Central memory CD4-positive, alpha-beta T cell (primary cell): Measurements from ENCODE around the gene RAB14.
"Not testable (repeated sequence)": the region's sequence is repeated elsewhere in the genome, so short reads cannot be mapped to it uniquely, and the experiment has no call there.

Source experiments
- DNase-seq: peaks from one replicate; pipeline ENCODE4 v3.0.0; 2022

RAB14 gene

DNA sequence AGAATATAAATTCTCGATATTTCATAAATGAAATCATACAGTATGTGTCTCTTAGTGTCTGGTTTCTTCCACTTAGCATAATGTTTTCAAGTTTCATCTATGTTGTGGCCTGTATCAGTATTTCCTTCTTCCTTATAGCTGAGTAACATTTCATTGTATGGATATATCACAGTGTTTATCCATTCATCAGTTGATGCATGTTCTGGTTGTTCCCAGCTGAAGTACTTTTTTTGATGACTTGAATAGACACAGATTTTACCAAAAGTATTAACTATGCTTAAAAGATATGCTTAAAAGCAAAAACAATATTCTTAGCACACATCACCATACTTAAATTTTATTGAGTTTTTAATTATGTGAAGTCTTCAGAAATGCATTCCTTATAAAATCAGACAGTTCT lies 12.7 kb downstream of the RAB14 start:
- no peak for DNase-seq

- no peak for DNase-seq
These were observed 13.9 kb downstream of the RAB14 start for GRCh38 chr9:121187636-121188305.

DNA sequence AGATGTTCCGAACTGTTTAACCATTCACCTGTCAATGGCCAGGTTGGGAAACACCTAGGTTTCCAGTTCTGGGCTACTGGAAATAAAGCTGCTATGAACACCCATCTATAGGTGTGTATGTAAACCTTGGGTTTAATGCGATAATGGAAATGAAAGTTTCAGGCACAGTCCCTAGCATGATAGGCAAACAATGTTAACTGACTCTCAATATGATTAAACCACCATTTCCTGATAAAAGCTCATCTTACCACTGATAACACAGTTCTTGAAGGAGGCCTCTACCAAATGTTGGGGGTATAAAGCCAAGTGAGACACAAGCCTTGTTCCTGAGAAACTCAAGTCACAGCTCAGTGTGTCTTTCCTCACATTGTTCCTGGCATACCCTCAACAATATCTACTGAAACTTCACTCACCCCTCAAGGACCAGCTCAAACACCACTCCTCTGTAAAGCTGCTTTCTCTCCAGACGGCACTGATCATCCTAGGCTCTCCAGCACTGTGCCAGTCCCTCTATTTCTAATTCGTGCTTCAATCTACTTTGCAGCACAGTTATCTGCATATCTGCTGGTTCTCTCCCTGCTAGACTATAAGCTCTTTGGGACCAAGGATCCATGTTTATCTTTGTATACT lies 15.8 kb downstream of the RAB14 start:
- DNase-seq, result no peak

DNA sequence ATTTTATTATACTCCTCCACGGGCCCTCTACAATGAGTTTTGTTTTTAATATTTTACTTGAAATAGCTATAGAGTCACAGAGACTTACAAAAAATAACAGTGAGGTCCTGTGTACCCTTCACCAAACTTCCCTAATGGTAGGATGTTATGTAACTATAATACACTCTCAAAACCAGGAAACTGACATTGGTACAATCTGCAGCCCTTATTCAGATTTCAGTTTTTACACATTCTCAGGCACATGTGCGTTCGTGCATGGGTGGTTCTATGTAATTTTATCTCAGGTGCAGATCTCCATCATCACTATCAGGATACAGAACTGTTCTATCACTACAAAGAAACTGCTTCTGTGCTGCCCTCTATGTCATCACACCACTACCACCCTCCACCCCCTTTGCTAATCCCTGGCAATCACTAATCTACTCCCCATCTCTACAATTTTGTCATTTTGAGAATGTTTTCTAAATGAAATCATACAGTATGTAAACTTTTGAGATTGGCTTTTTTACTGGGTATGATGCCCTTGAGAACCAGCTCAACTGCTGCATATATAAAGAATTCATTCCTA lies 16.4 kb downstream of the RAB14 start:
- DNase-seq, result no peak

GRCh38 chr9:121184463-121184862 lies 17.2 kb downstream of the RAB14 start:
- no peak for DNase-seq

- DNase-seq, result no peak
These were observed 17.8 kb downstream of the RAB14 start for GRCh38 chr9:121183666-121184423.

DNA sequence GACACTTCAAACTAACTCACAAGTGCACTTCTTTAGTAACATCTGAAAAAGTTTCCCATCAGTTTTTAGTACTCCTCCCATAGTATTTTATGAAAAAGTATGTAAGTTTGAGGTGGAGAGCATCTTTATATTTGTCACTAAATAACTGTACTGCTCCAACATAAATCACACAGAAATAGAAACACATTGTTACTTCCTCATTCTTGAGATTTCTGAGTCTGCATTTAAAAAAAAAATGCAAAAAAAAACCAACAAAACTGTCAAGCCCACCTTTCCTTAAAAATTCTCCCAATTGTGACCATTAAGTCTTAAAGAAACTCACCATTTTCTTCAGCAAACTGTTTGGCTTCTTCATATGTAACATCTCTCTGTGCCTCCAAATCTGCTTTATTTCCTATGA lies 18.7 kb downstream of the RAB14 start:
- DNase-seq, result no peak

- no peak for DNase-seq
These were observed 19.4 kb downstream of the RAB14 start for GRCh38 chr9:121182101-121182836.

- no peak for DNase-seq
These were observed 21.6 kb downstream of the RAB14 start for GRCh38 chr9:121179930-121180681.

DNA sequence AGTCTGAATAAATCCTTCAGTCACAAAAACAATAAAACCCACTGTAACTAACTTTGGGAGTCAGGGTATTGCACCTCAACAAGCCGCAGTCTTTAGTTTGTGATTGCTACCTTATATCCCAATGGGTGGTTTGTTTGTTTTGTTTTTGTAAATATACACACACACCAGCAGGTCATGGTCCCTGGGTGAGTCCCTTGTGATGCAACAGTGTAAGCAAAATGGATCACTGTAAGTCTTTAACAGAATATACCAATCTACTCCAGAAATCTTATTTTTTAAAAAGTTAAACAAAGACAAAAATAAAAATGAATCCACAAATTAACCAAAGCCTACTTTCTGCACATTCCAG lies 22.3 kb downstream of the RAB14 start:
- not testable (repeated sequence) for DNase-seq

- DNase-seq, result no peak
These were observed 22.8 kb downstream of the RAB14 start for GRCh38 chr9:121178676-121179372.

GRCh38 chr9:121173501-121173900 lies 28.2 kb downstream of the RAB14 start:
- DNase-seq, result no peak

DNA sequence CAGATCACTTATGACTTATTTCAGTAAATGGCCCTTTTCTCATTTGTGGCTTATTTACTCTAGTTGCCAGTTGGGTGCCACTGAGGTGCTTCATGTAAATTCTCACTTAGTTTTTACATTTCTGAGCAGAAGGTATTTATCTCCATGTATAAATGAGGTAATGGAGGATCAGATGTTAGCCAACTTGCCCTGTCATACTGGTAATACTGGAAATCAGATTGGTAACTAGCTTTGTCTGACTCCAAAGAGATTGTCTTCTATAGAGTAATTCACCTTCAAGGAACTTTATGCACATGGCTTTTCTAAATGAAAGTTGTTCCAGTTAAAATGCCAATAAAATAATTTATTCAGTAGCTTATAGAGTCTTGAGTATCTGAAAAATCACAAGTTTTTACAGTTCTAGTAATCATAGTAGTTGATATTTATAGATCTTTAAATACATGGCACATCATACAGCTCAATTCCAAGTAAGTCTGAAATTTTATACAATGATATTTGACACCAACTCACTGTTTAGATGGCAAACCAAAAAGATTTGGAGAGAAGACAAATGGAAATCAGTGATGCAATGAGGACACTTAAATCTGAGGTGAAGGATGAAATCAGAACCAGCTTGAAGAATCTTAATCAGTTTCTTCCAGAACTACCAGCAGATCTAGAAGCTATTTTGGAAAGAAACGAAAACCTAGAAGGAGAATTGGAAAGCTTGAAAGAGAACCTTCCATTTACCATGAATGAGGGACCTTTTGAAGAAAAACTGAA lies 28.8 kb downstream of the RAB14 start:
- no peak for DNase-seq

DNA sequence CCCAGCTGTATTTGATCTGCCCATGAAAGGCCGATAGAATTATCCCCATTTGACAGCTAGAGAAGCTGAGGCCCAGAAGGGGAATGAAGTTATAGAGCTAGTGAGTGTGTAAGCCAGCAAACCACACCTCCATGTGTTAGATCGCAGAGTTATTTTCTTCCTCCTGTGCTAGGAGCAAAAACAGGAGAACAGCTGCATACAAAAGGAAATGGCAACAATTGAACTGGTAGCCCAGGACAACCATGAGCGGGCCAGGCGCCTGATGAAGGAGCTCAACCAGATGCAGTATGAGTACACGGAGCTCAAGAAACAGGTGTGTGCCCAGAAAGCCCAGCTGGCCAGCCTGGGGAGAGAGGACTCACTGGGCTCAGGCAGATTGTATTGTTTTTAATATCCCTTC lies 30.4 kb downstream of the RAB14 start:
- no peak for DNase-seq

DNA sequence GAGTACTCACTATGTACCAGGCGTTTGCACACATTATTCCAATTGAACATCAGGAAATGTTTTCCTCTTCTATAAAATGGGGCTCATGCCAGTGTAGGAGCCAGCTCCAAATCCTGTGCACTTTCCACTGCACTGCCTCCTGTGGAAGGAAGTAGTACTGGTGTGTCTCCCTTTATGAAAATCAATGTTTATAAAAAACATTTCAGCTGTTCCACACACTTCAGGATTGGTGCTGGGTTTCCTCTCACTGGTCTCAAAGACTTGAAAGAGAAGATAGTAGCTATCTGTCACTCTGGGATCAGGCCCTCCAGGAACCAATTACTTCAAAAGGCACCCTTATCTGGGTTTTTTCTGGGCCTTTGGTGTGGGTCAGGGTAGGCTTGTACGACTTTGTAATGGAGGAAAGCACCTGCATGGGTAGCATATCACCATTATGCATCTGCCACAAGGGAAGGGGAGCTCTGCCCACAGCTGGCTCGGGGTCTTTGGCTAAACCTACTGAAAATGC lies 32.5 kb downstream of the RAB14 start:
- peak; percentile 21 for DNase-seq

- DNase-seq, result no peak
These were observed 33.6 kb downstream of the RAB14 start for GRCh38 chr9:121168052-121168451.

- no peak for DNase-seq
These were observed 41.6 kb downstream of the RAB14 start for GRCh38 chr9:121160025-121160424.

- no peak for DNase-seq
These were observed 43.7 kb downstream of the RAB14 start for GRCh38 chr9:121157939-121158338.

DNA sequence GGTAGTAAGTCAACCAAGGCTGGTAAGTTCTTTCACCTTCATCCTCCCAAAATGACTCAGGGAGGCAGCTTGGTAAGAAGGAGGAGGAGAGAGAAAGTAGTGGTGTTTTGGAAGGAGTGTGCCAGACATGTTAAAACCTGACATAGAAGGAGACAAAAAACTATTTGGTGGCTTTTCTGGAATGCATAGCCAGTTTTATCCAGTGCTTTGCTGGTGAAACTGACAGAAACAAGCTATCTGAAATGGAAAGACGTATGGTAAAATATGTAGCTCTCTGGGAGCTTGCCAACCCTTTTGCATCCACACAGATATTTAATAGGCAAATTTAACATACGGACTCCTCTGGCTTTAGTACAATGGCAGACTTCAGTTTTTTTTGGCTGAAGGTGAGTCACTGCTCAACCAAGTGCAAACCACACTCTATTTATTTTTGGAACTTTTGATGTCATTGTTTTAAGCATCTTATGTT lies 45.4 kb downstream of the RAB14 start:
- no peak for DNase-seq

- no peak for DNase-seq
These were observed 46.9 kb downstream of the RAB14 start for GRCh38 chr9:121154782-121155181.

DNA sequence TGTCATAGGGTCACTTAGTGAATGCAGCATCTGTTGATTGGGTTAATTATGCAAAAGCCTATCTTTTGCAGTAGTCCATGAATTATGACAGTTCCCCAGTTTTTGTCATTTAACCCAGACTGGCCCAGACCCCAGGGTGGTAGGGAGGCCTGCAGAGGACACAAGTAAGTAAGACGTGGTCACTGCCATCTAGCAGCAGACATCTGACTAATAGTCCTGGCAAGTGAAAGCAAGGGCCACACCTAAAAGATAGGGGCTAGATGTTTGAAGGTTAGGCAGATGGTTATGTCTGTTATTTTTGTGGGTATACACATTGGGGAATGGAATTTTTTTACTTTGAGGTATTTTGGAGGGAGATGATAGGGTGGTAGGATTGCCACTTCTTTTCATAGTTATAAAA lies 48.0 kb downstream of the RAB14 start:
- no peak for DNase-seq
